Germinal center (tissue), 1 donor: ENCODE measurements around the gene RMP24.
"Not testable (repeated sequence)": the region's sequence is repeated elsewhere in the genome, so short reads cannot be mapped to it uniquely, and the experiment has no call there.

Source experiments
- DNase-seq: peaks from one replicate; pipeline ENCODE4 v3.0.0; 2012; ENCODE audit warnings: mixed read lengths, low spot score

The RMP24 gene

GRCh38 chr18:35972197-35973000 is at the start of gene RMP24:
Gene RMP24 (plus strand): TSS chr18:35972679.
- DNase-seq: peak; percentile 92

GRCh38 chr18:35923939-35924684 is 48.4 kb upstream of the RMP24 start:
- DNase-seq: no peak

GRCh38 chr18:35926884-35927283 is 45.6 kb upstream of the RMP24 start:
- DNase-seq: no peak

- DNase-seq: no peak
These were observed 45.0 kb upstream of the RMP24 start for GRCh38 chr18:35927430-35927829.

- DNase-seq: no peak
These were observed 38.5 kb upstream of the RMP24 start for GRCh38 chr18:35933982-35934381.

GRCh38 chr18:35934891-35935290 is 37.6 kb upstream of the RMP24 start:
- no peak for DNase-seq

- no peak for DNase-seq
These were observed 36.7 kb upstream of the RMP24 start for GRCh38 chr18:35935805-35936204.

- DNase-seq: no peak
These were observed 35.5 kb upstream of the RMP24 start for GRCh38 chr18:35936951-35937350.

- DNase-seq: no peak
These were observed 34.3 kb upstream of the RMP24 start for GRCh38 chr18:35938158-35938557.

GRCh38 chr18:35938562-35938961 is 33.9 kb upstream of the RMP24 start:
- no peak for DNase-seq

- no peak for DNase-seq
These were observed 33.3 kb upstream of the RMP24 start for GRCh38 chr18:35939138-35939537.

- no peak for DNase-seq
These were observed 31.2 kb upstream of the RMP24 start for GRCh38 chr18:35941299-35941698.

- DNase-seq: no peak
These were observed 30.3 kb upstream of the RMP24 start for GRCh38 chr18:35942133-35942532.

GRCh38 chr18:35942661-35943060 is 29.8 kb upstream of the RMP24 start:
- no peak for DNase-seq

GRCh38 chr18:35948080-35948479 is 24.4 kb upstream of the RMP24 start:
- DNase-seq: no peak

- no peak for DNase-seq
These were observed 23.4 kb upstream of the RMP24 start for GRCh38 chr18:35949090-35949489.

- peak; percentile 42 for DNase-seq
These were observed 22.4 kb upstream of the RMP24 start for GRCh38 chr18:35949903-35950627.

GRCh38 chr18:35950628-35950982 is 21.9 kb upstream of the RMP24 start:
- DNase-seq: no peak

- no peak for DNase-seq
These were observed 18.8 kb upstream of the RMP24 start for GRCh38 chr18:35953688-35954087.

- DNase-seq: no peak
These were observed 16.3 kb upstream of the RMP24 start for GRCh38 chr18:35956226-35956625.

- DNase-seq: no peak
These were observed 10.2 kb upstream of the RMP24 start for GRCh38 chr18:35962320-35962719.

GRCh38 chr18:35964319-35964718 is 8.2 kb upstream of the RMP24 start:
- DNase-seq: no peak

- not testable (repeated sequence) for DNase-seq
These were observed 4.6 kb upstream of the RMP24 start for GRCh38 chr18:35967866-35968265.
